ENCODE measurements around the gene CNKSR2.
"Not testable (repeated sequence)": the region's sequence is repeated elsewhere in the genome, so short reads cannot be mapped to it uniquely, and the experiment has no call there.

The CNKSR2 gene

DNA sequence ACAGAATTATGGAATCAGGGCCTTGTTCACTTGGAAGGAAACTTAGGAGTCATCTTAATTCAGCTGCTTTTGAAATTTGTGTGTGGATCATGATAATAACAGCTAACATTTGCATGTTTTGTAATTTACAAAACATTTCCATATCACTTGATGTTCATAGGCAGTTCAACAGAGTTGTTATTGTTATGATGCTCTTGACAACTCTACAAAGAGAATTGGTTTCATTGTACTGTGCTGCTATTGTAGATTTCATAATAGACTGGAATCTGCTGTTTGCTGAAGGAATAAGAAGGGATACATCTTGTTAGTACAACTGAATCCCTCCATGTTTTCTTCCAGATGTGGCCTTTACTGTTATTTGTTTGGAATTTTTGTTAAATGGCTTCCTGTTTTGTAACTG is 83.5 kb downstream of the CNKSR2 start:
- no peak for DNase-seq

GRCh38 chrX:21469071-21469470 is 94.9 kb downstream of the CNKSR2 start:
- no peak for DNase-seq

GRCh38 chrX:21476909-21477308 is 102.7 kb downstream of the CNKSR2 start:
- DNase-seq, result no peak

DNA sequence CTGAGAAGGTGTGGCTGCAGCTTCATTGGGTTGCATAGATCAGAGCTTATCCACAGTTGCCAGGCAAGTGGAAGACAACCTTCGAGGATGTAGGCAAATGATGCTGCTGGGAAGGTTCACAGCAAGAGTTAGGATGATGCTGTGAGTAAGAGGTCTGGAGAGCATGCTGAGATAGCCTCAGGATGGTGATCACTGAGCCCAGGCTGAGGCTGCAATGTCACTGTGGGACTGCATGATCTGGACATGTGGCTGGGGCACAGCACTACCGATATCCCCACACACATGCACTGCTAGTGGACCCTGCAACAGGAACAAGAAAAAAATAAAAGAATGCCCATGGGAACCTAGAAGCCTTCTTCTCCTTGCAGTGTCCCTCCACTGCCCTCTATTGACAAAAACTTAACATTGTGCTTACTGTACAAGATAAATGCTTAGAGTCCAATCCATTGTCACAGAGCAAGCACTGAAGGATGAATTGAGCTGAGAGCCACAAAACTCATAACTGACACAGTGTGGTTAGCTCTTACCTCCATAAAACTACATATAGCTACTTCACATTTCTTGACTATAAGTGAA is 105.6 kb downstream of the CNKSR2 start:
- no peak for DNase-seq

GRCh38 chrX:21481761-21482160 is 107.5 kb downstream of the CNKSR2 start:
- DNase-seq, result no peak

DNA sequence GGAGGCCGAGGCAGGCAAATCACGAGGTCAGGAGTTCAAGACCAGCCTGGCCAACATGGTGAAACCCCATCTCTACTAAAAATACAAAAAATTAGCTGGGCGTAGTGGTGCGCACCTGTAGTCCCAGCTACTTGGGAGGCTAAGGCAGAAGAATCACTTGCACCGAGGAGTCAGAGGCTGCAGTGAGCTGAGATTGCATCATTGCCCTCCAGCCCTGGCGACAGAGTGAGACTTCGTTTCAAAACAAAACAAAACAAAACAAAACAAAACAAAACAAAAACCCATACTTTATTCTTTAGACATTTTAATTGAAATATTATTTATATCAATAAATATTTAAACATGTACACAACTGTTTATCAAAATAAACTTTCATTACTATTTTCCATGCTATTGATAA is 109.8 kb downstream of the CNKSR2 start:
- not testable (repeated sequence) for DNase-seq

DNA sequence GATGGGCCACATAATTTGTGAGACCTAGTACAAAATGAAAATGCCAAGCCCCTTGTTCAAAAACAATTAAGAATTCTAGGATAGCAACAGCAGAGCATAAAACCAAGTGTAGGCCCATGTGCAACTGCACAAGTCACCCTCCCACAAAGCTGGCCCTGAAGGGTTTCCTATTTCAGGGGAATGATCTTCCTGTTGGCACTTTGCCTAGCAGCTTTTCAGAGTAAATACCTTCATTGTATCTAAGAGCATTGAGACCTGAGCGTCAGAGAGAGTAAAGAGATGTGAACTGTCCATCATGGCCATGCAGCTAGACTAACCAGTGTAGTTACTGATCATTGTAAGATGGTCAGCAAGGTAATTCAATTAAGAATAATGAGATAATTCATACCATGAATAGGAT is 113.6 kb downstream of the CNKSR2 start:
- no peak for DNase-seq

GRCh38 chrX:21490341-21490740 is 116.1 kb downstream of the CNKSR2 start:
- DNase-seq, result no peak

GRCh38 chrX:21493226-21493830 is 119.1 kb downstream of the CNKSR2 start:
- DNase-seq, result no peak

- DNase-seq, result no peak
Measured at GRCh38 chrX:21503593-21503992, 129.4 kb downstream of the CNKSR2 start.

DNA sequence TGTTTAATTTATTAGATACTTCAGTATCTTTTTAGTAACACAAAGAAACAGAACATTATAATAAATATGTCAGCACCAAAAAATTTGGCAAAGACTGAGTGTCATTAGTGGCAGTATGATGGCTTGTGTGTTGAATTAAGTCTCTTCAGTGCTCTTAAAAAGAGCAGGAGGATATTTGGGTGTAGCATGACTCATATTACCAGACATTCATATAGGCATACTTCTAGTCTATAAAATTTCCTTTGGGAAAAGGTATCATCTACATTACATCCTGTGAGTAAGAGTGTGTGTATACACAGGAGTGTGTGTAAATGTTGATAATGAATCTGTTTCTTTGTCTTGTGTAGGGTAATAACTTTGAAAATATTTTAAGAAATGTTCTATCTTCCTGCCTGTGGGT is 135.7 kb downstream of the CNKSR2 start:
- DNase-seq, result no peak

- DNase-seq, result no peak
Measured at GRCh38 chrX:21524008-21524407, 149.8 kb downstream of the CNKSR2 start.

DNA sequence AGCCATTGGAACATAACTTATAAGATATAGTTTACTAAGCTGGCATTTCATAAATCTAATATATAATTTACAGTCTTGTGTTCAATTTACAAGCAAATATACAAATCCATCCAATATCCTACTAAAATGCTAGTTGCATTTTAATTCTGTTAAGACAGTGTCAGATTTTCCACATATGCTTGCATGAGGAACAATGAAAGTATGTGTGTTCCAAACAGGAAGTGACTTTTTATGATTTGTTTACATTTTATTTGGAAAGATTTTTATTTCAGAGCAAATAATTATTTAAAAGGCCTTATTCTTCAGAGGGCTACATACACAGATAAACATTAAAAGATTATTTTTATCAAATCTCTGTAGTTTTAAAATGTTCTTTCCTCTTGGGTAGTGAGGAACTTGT is 153.9 kb downstream of the CNKSR2 start:
- no peak for DNase-seq

DNA sequence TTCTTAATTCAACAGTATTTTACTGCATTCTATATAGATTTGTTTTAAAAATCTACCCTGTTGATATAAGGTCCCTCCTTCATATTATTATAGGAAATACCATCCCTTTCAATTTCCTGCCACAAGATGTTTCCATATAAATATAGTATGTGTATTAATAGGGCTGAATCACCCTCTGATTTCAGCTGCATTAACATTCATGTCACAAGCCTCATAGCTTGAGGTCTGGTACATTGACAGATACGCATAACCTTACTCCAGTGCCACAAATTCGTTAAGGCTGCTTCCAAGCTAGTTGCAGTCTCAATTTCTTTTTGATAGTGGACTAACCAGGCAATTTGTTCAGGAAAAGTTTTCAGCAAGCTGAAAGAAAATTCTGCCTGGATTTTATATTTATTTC is 155.6 kb downstream of the CNKSR2 start:
- DNase-seq, result no peak

DNA sequence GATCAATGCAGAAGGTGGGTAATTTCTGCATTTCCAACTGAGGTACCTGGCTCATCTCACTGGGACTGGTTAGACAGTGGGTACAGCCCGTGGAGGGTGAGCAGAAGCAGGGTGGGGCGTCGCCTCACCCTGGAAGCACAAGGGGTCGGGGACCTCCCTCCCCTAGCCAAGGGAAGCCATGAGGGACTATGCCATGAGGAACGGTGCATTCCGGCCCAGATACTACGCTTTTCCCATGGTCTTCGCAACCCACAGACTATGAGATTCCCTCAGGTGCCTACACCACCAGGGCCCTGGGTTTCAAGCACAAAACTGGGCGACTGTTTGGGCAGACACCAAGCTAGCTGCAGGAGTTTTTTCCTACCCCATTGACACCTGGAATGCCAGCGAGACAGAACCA is 170.4 kb downstream of the CNKSR2 start:
- DNase-seq, result not testable (repeated sequence)

GRCh38 chrX:21559417-21559816 is 185.2 kb downstream of the CNKSR2 start:
- no peak for DNase-seq

GRCh38 chrX:21565025-21565424 is 190.8 kb downstream of the CNKSR2 start:
- no peak for DNase-seq

DNA sequence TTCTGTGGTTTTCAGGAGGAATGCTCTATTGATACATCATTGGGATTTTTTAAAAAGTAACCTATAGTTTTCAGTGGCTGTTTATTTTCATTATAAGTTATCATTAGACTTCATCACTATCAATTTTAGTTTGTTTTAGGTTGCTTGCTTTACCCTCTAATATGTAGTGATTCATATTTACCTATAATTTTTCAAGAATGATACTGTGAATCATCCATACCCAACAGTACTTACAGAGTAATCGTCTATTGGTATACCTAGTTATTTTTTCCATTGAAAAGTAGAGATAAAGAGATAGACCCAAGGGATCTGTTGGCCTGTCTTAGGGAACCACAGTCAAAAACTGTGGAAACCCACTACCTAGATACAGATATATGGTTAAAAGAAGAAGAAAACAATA is 200.6 kb downstream of the CNKSR2 start:
- no peak for DNase-seq

DNA sequence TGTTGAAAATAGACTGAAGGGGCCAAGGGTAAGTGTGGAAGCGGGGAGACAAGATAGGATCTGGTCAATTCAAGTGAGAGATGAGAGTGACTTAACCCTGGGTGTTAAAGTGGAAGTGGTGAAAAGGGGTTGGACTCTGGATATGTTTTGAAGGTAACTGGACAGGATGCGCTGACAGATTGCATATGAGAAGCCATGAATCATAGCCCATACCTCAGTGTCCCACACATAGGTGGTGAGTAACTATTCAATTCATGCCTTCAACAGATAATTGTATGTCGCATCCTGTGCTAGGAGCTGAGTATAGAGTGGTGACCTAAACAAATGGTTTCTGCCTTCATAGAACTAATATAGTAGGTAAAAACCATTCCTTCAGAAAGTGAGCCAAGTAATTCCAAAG is 207.3 kb downstream of the CNKSR2 start:
- DNase-seq, result no peak

GRCh38 chrX:21586001-21586400 is 211.8 kb downstream of the CNKSR2 start:
- no peak for DNase-seq

GRCh38 chrX:21590012-21590776 is 216.0 kb downstream of the CNKSR2 start:
- DNase-seq, result no peak

DNA sequence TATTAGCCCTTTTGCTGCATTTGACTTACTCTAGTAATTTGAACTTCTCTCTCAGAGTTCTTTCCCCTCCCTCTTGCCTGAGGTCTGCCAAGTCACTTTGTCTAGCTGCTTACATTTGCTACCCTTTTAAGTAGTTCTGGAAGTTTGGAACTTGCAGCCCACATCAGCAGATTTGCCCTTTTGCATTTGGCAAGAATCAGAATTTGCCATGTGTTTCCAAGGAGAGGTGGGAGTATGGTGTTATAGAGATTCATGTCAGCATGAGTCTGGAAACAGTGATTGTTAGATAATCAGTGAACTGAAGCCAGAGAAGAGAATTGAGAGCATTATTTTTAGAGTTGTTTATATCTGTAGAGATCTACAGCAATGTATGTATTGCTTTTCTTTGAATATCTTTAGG is 231.8 kb downstream of the CNKSR2 start:
- DNase-seq, result peak; percentile 18

DNA sequence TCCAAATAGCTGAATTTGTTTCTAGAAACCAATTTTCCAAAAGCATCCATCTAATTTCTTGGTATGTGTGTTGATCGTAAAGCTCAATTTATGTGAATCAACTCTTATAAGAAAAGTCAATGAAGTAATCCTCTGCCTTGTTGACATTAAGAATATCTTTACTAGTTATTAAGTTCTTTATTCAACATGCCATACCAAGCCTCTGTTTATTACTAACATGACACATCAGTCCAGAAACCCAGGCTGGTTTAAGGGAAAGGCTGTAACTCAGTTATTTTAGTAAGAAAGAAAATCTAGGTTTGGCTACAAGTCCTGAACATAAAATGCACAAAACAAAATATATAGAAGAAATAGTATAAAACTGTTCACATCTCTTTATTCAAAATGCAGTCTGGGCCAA is 235.9 kb downstream of the CNKSR2 start:
- no peak for DNase-seq

- no peak for DNase-seq
Measured at GRCh38 chrX:21612154-21612553, 237.9 kb downstream of the CNKSR2 start.

DNA sequence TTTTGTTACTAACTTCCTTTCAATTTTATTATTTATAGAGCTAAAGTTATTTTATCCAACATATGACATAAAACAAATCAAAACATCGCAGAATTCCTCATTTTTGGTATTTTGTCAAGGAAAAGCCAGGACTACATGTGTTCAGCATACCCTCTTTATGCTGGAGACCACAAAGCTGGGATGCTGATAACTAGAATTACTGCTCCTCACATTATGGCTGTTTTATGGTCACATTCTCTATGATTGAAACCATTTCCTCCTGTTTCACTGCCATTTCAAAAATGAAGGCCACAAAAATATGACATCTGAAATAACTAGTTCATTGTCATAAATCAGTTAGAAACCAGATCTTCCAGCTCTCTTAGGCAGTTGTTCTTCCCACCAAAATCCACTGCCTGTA is 242.2 kb downstream of the CNKSR2 start:
- no peak for DNase-seq

All from right hindlimb (tissue), 1 donor.